ENCODE results near the gene RASA3.

RASA3 gene

GRCh38 chr13:114042066-114042815, 90.2 kb downstream of the RASA3 start:
- DNase-seq (ENCODE audit: insufficient read length, low spot score) (no peak), FAIRE-seq (no peak)
- no peak for TF ChIP-seq CTCF (IDR thresholded peaks at IDR 0.05; ENCODE audit: insufficient read depth, missing control alignments)

- FAIRE-seq: no peak
Observed at GRCh38 chr13:114041493-114041892, 90.9 kb downstream of the RASA3 start.

GRCh38 chr13:114039471-114040141, 92.8 kb downstream of the RASA3 start:
- no peak for DNase-seq (ENCODE audit: insufficient read length, low spot score)
- no peak for FAIRE-seq
- TF ChIP-seq CTCF (IDR thresholded peaks at IDR 0.05; ENCODE audit: insufficient read depth, missing control alignments): no peak

More at GRCh38 chr13:114041493-114041892, 90.9 kb downstream of the RASA3 start:
- no peak for TF ChIP-seq CTCF (IDR thresholded peaks at IDR 0.05; ENCODE audit: insufficient read depth, missing control alignments)
- DNase-seq (ENCODE audit: insufficient read length, low spot score): no peak

- TF ChIP-seq CTCF (IDR thresholded peaks at IDR 0.05; ENCODE audit: insufficient read depth, missing control alignments): no peak
- no peak for FAIRE-seq
- no peak for DNase-seq (ENCODE audit: insufficient read length, low spot score)
Observed at GRCh38 chr13:114038900-114039299, 93.5 kb downstream of the RASA3 start.

- DNase-seq (ENCODE audit: insufficient read length, low spot score): no peak
- no peak for FAIRE-seq
- no peak for TF ChIP-seq CTCF (IDR thresholded peaks at IDR 0.05; ENCODE audit: insufficient read depth, missing control alignments)
Observed at GRCh38 chr13:114038211-114038613, 94.2 kb downstream of the RASA3 start.

- no peak for TF ChIP-seq CTCF (IDR thresholded peaks at IDR 0.05; ENCODE audit: insufficient read depth, missing control alignments)
- DNase-seq (ENCODE audit: insufficient read length, low spot score) (no peak), FAIRE-seq (no peak)
Observed at GRCh38 chr13:114037674-114038073, 94.7 kb downstream of the RASA3 start.
